ENCODE data around the gene DEPDC5.
"Not testable (repeated sequence)": the region's sequence is repeated elsewhere in the genome, so short reads cannot be mapped to it uniquely, and the experiment has no call there.

The DEPDC5 gene

GRCh38 chr22:31753634-31754501 is at the start of gene DEPDC5:
DEPDC5 (plus strand) TSS chr22:31754019; CDS start chr22:31754922, 903 bp downstream.
- DNase-seq = peak; percentile 95 to 97

- DNase-seq = no peak
Observed at GRCh38 chr22:31707519-31707918, 46.3 kb upstream of the DEPDC5 start.

- not testable (repeated sequence) for DNase-seq
Observed at GRCh38 chr22:31711226-31711625, 42.6 kb upstream of the DEPDC5 start.

DNA sequence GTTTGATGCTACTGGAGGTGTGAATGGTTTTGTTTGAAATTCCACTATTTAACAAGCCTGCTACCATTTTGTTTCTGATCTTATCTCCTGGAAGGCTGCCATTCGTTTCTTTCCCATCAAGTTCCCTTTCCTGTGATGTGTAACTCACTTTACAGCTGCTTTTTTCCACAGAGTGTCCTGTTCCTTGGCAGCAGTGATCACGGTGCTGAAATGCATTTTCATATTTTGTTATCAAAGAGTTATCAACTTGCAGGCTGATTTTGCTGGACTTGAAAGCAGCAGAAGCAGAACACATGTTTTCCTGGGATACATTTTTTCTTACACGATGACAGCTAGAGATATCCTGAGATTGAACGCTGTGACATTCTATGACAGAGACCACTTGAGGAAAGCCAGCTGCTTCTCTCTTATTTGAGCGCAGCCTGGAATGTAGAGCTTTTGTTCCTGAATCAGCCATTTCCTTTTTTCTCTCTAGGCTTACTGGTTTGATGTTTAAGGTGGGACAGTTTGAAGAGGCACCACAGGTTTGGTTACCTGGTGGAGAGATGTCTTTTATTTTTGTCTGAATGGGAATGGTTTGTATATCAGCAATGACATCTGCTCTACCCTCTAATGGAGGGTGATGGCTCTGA is 38.6 kb upstream of the DEPDC5 start:
- no peak for DNase-seq

- no peak for DNase-seq
Observed at GRCh38 chr22:31719850-31720471, 33.9 kb upstream of the DEPDC5 start.

DNA sequence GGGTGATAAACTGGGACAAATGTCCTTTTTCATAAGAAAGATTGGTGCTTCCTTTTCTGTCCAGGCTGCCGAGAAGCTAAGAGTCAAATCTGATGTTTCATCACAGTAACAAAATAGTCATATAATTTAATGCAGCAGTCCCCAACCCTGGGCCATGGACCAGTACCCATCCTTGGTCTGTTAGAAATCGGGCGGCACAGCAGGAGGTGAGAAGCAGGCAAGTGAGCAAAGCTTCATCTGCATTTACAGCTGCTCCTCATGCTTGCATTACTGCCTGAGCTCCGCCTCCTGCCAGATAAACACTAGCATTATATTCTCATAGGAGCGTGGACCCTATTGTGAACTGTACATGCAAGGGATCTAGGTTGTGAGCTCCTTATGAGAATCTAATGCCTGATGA is 30.1 kb upstream of the DEPDC5 start:
- no peak for DNase-seq

DNA sequence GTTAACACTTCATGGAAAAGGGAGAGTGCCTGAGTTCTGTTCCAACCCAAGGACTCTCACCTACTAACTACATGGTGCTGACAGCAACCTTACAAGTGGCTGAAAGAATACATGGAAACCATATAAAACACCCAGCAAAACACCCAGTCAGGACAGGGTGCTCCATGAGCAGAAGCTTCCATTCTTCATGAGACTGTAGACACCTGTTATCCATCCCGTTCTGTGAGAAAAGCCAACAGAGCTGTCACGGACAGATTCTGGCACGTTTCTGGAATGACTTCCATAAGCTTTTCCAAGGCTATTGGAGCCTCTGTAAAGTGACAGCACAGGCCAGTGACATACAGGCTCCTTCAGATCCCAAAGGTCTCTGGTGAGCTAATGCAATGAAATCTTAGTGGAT is 27.1 kb upstream of the DEPDC5 start:
- no peak for DNase-seq

DNA sequence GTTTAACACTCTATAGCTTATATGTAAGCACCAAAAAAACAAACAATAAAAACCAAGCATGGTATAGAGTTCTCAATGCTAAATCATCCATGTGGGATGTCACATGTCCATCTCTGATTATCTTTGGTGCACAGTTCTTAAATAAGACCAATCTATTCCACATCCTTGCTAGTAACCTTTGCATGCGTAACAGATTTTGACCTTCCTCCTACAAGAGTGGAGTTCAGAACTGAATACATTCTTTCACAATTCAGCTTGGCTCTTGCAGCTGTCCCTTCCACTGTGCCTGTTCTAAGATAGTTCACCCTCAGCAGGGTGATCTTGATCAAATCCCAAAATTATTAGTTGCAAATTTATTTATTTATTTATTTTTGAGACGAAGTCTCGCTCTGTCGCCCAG is 25.0 kb upstream of the DEPDC5 start:
- DNase-seq = no peak

DNA sequence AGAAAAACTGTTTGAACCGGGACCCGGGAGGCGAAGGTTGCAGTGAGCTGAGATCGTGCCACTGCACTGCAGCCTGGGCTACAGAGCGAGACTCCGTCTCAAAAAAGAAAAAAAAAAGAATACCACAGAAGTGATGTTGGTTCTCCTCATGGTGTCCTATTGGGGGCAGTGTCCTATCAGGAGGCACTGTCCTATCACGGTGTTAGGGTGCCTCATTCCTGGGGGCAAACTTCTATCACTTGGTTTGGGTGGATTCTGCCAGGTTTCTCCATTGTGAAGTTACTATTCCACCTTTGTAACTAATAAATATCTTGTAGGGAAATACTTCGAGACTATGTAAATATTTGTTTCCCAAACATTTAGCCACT is 23.5 kb upstream of the DEPDC5 start:
- no peak for DNase-seq

DNA sequence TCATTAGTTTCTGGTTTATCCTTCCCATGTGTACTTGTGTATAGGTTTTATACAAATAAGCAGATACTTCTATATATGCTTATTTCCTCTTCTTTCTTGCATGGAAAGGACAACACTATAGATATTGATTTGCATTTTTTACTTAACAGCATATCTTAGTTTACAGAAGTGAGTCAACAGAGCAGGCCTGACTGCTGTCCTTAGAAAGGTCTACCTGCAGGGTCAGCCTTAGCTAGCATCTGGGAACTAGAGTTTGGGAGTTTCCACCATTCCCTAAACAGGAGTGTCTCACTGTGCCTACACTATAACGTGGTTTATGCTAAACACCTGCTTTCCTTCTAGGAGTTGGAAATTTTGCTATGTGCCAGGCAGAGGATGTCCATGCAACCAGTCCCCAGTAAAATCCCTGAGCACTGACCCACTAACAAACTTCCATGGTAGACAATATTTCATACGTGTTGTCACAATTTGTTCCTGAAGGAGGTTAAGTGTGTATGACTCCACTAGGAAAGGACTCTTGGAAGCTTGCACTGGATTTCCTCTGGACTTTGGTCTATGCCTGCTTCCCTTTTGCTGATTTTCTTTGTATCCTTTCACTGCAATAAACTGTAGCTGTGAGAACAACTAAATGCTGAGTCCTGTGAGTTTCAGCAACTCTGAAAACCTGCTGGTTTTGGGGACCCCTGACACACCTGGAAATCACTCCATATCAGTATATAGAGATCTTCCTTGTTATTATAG is 21.6 kb upstream of the DEPDC5 start:
- no peak for DNase-seq

DNA sequence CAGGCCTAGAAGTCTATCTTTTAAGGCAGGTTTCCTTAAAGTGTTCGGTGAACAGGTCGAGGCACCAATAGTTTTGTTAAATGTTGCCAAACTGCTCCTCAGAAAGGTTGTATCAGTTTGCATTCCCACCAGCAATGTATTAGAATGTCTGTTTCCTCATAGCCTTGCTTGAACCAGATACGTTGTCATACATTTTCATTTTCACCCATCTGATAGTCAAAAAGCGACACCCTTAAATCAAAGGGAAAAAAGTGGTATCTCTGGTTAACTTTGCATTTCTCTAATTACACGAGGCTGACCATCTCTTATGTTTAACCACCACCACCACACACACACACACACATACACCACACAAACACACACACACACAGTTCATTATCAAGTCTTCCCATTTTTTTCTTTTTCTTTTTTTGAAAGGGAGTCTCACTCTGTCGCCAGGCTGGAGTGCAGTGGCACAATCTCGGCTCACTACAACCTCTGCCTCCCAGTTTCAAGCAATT is 20.2 kb upstream of the DEPDC5 start:
- DNase-seq = no peak

- no peak for DNase-seq
Observed at GRCh38 chr22:31734512-31734911, 19.3 kb upstream of the DEPDC5 start.

DNA sequence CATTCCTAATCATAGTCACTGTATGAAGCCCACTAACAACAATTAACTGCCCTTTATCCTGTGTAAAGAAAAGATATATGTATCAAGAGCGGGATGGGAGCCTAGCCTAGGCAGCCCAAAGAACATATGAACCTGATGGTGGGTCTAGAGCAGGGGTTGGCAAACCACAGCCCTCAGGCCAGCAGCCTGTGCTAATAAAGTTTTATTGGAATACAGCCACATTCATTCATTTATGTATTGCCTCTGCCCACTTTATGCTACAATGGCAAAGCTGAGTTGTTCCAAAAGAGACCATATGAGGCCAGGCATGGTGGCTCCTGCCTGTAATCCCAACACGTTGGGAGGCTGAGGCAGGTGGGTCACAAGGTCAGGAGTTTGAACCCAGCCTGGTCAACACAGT is 17.4 kb upstream of the DEPDC5 start:
- no peak for DNase-seq

- DNase-seq = no peak
Observed at GRCh38 chr22:31737932-31738331, 15.9 kb upstream of the DEPDC5 start.

GRCh38 chr22:31738566-31738965 is 15.3 kb upstream of the DEPDC5 start:
- DNase-seq = no peak

DNA sequence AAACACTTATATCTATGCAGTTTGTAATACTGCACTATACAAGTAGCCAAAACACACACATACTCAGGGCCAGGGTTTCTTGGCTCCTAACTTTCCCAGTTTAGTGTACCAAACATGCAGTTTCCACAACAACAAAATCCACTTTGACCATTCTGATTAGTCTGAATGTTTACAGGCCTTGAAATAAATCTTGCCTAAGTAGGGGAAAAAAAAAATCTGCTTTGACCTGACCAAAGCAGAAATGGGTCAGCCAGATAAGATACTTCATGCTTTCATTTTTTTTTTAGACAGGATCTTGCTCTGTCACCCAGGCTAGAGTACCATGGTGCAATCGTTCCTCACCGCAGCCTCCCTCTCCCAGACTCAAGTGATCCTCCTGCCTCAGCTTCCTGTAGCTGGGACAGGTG is 14.0 kb upstream of the DEPDC5 start:
- DNase-seq = no peak

- DNase-seq = not testable (repeated sequence)
Observed at GRCh38 chr22:31740314-31740713, 13.5 kb upstream of the DEPDC5 start.

DNA sequence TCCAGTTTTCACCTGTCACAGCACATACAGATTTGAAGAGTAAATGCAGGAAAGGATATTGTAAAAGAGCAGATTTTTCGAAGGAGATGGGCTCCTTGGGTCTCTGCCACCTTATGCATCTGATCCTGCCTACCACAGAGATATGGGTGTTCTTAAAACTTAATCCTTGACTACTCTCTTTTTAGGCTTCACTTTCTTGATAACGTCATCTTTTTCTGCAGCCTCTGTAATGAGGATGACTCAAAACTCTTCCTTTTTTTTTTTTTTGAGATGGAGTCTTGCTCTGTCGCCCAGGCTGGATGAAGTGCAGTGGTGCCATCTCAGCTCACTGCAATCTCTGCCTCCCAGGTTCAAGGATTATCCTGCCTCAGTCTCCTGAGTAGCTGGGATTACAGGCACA is 11.7 kb upstream of the DEPDC5 start:
- DNase-seq = no peak

DNA sequence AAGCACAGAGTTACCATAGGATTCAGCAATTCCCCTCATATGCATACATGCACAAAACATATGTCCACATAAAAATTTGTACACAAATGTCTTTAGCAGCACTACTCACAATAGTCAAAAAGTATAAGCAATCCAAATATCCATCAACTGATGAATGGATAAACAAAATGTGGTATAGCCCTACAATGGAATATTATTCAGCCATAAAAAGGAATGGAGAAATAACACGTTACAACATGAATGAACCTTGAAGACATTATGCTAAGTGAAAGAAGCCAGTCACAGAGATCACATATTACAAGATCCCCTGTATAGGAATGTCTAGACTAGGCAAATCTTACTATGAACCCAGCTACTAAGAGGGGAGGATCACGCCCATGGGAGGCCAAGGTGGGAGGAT is 11.1 kb upstream of the DEPDC5 start:
- no peak for DNase-seq

- DNase-seq = no peak
Observed at GRCh38 chr22:31743871-31744270, 9.9 kb upstream of the DEPDC5 start.

DNA sequence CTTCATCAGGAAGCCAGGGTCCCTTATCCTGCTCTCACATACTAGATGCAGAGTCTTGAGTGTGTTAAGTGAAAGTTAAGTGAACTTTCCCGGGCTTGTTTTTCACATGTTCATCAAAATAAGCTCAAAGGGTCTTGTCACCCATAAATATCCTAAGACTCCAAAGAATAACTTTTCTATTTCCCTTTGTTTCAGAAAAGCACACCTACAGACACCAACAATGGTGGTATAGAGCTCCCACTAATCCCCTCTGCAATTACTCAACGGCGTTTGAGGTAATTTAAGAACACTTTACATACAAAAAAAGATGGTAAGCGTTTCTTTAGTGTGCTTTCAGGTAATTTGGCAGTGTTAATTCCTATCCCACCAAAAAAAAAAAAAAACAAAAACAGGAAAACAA is 6.4 kb upstream of the DEPDC5 start:
- DNase-seq = no peak

GRCh38 chr22:31748490-31748889 is 5.3 kb upstream of the DEPDC5 start:
- DNase-seq = no peak
